ENCODE results near the gene SLC35E1. TPM values are rescaled to one million over a fixed set of nuclear protein-coding genes. Genes with fewer than 3 reads are reported as not detected.

Gene SLC35E1
- total RNA-seq, 6 experiments from 2014 or later, result 17.2 to 27.4 (median 20.1) TPM

- WGBS (ENCODE audit: insufficient coverage, low coverage, low lambda C conversion rate, missing lambda C conversion rate), result 83% methylated on average over 9 of the region's 18 CpGs
- Histone ChIP-seq H3K27ac (no peak overlapping the region), H3K36me3 (peaks cover 0 to 81% (median 38%) of the 10 kb centered on the region in 4 donors), H3K27me3 (no peaks in the 10 kb centered on the region), H3K4me3 (no peak overlapping the region), H3K4me1 (peaks cover 0 to 13% (median under 1%) of the 10 kb centered on the region in 4 donors), H3K9me3 (no peaks in the 10 kb centered on the region)
- intact Hi-C loops (cut with DNase I), result no loop called here
- ATAC-seq (no peak), DNase-seq (no peak)
- TF ChIP-seq CTCF (IDR thresholded peaks at IDR 0.05) (no peak), POLR2A (IDR thresholded peaks at IDR 0.05) (no peak)
These were observed 51.1 kb downstream of the SLC35E1 start for GRCh38 chr19:16520986-16521624.

DNA sequence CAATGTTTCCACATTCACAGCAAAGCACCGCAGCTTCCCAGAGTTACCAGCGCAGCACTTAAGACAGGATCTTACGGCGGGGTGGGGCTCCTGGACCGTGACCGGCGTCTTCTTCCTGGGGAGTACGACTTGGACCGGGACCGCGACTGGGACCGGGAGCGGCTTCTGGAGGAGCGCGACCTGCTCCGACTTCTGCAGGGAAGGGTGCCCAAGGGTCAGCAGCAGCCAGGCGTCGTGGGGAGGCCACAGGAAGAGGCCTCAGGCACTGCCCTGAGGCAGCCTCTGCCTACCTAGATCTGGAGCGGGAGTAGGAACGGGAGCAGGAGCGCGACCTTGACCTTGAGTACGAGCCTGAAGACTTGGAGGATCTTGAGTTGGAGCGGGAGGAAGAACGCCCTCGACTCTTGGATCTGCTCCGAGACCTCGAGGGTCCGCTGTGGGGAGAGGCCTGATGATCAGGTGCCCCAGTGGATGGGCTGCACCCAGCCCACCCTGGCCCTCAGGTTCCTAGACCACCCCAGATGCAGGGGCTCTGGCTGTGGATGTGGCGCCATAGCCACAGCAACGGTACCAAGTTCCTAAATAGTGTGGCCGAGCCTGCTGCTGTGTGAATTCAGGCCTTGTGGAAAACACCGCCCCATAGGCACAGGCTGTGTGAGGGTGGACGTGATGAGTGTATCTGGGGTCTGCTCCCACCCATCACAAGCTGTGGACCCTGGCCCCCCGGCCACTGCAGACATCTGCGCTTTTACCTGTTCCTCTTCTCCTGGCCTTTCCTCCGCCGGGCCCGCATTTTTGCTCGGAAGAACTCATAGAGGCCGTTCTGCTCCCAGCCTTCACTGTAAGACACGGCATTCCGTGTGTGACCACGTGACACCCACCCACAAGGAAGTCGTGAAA, 51.9 kb downstream of the SLC35E1 start:
- Histone ChIP-seq H3K9me3 (no peaks in the 10 kb centered on the region), H3K36me3 (peaks cover 0 to 73% (median 36%) of the 10 kb centered on the region in 4 donors), H3K4me3 (no peak overlapping the region), H3K4me1 (peaks cover 0 to 17% (median 4%) of the 10 kb centered on the region in 4 donors), H3K27me3 (no peaks in the 10 kb centered on the region), H3K27ac (no peak overlapping the region)
- no peak for TF ChIP-seq POLR2A (IDR thresholded peaks at IDR 0.05)
- no peak for TF ChIP-seq CTCF (IDR thresholded peaks at IDR 0.05)
- intact Hi-C loops (cut with DNase I), result no loop called here
- DNase-seq (no peak), ATAC-seq (no peak)
- 88% methylated on average over 10 of the region's 45 CpGs for WGBS (ENCODE audit: insufficient coverage, low coverage, low lambda C conversion rate, missing lambda C conversion rate)

GRCh38 chr19:16519230-16519687, 53.0 kb downstream of the SLC35E1 start:
- no peak for ATAC-seq
- 88% methylated on average over 5 of the region's 24 CpGs for WGBS (ENCODE audit: insufficient coverage, low coverage, low lambda C conversion rate, missing lambda C conversion rate)
- Histone ChIP-seq H3K27me3 (no peaks in the 10 kb centered on the region), H3K4me1 (peaks cover 0 to 17% (median 4%) of the 10 kb centered on the region in 4 donors), H3K27ac (no peak overlapping the region), H3K4me3 (no peak overlapping the region), H3K9me3 (no peaks in the 10 kb centered on the region), H3K36me3 (peaks cover 0 to 63% (median 31%) of the 10 kb centered on the region in 4 donors)
- no peak for TF ChIP-seq CTCF (IDR thresholded peaks at IDR 0.05)
- no peak for TF ChIP-seq POLR2A (IDR thresholded peaks at IDR 0.05)
- intact Hi-C loops (cut with DNase I), result no loop called here
- DNase-seq, result no peak

GRCh38 chr19:16518483-16519229, 53.6 kb downstream of the SLC35E1 start:
- no peak for DNase-seq
- Histone ChIP-seq H3K36me3 (peaks cover 0 to 57% (median 28%) of the 10 kb centered on the region in 4 donors), H3K27ac (no peak overlapping the region), H3K4me1 (peaks cover 0 to 17% (median 4%) of the 10 kb centered on the region in 4 donors), H3K27me3 (no peaks in the 10 kb centered on the region), H3K4me3 (no peak overlapping the region), H3K9me3 (no peaks in the 10 kb centered on the region)
- intact Hi-C loops (cut with DNase I), result no loop called here
- ATAC-seq, result no peak
- TF ChIP-seq POLR2A (IDR thresholded peaks at IDR 0.05), result no peak
- TF ChIP-seq CTCF (IDR thresholded peaks at IDR 0.05), result no peak
- 76% methylated on average over 15 of the region's 33 CpGs for WGBS (ENCODE audit: insufficient coverage, low coverage, low lambda C conversion rate, missing lambda C conversion rate)

Measured in right lobe of liver (tissue), 6 donors.